DND-41 (cell line): ENCODE results near the gene ATOX1.

ENCODE experiments used
- EZH2 ChIP-seq: IDR thresholded peaks from 3 replicates; pipeline ENCODE4 v1.6.1; 2012; ENCODE audit warnings: borderline replicate concordance, low read depth, mild to moderate bottlenecking, moderate library complexity, low read length, inconsistent platforms; ENCODE audit not compliant: severe bottlenecking
- TF ChIP-seq, protein P1 (sequence below): IDR thresholded peaks from 2 replicates; pipeline ENCODE4 v1.5.1; 2012; ENCODE audit warnings: borderline replicate concordance, low read length, moderate library complexity, mild to moderate bottlenecking; ENCODE audit not compliant: poor library complexity, severe bottlenecking; ENCODE audit errors: extremely low read depth

DNA sequence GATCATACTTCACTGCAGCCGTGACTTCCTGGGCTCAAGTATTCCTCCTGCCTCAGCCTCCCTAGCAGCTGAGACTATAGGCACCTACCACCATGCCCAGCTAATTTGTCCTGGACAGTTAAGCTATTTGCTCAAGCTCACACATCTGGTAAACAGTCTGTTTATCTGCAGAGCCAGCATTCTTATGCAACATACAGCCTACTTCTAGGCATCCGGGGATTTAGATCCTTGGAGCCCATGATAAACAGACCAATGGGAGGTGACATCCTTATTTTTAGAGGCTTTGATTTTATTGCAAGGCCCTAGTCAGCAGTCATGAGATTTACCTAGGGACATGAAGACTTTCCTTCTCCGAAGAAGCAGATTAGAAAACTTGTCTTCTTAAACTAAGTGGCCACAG is 21.0 kb downstream of the ATOX1 start:
- TF ChIP-seq, protein P1, sequence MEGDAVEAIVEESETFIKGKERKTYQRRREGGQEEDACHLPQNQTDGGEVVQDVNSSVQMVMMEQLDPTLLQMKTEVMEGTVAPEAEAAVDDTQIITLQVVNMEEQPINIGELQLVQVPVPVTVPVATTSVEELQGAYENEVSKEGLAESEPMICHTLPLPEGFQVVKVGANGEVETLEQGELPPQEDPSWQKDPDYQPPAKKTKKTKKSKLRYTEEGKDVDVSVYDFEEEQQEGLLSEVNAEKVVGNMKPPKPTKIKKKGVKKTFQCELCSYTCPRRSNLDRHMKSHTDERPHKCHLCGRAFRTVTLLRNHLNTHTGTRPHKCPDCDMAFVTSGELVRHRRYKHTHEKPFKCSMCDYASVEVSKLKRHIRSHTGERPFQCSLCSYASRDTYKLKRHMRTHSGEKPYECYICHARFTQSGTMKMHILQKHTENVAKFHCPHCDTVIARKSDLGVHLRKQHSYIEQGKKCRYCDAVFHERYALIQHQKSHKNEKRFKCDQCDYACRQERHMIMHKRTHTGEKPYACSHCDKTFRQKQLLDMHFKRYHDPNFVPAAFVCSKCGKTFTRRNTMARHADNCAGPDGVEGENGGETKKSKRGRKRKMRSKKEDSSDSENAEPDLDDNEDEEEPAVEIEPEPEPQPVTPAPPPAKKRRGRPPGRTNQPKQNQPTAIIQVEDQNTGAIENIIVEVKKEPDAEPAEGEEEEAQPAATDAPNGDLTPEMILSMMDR = no peak
- no peak for TF ChIP-seq EZH2
